HG03558 (cell line): ENCODE measurements around the gene DMBT1.

Source experiments
- ATAC-seq: cut with Tn5 transposase; IDR thresholded peaks from one replicate; pipeline ENCODE4 v1.9.1; 2021; ENCODE audit warnings: moderate number of reproducible peaks; ENCODE audit not compliant: unreplicated experiment; ENCODE audit errors: extremely low read depth

DMBT1 gene

GRCh38 chr10:122664501-122664900 lies 103.9 kb downstream of the DMBT1 start:
- ATAC-seq, result no peak

- ATAC-seq, result no peak
Observed at GRCh38 chr10:122665329-122665860, 104.8 kb downstream of the DMBT1 start.

- no peak for ATAC-seq
Observed at GRCh38 chr10:122665946-122666345, 105.4 kb downstream of the DMBT1 start.

- no peak for ATAC-seq
Observed at GRCh38 chr10:122669045-122669444, 108.5 kb downstream of the DMBT1 start.

GRCh38 chr10:122669842-122670241 lies 109.3 kb downstream of the DMBT1 start:
- no peak for ATAC-seq

GRCh38 chr10:122671355-122671754 lies 110.8 kb downstream of the DMBT1 start:
- no peak for ATAC-seq

- no peak for ATAC-seq
Observed at GRCh38 chr10:122672655-122673054, 112.1 kb downstream of the DMBT1 start.

- ATAC-seq, result no peak
Observed at GRCh38 chr10:122673269-122673668, 112.7 kb downstream of the DMBT1 start.

- ATAC-seq, result no peak
Observed at GRCh38 chr10:122673731-122674130, 113.2 kb downstream of the DMBT1 start.

GRCh38 chr10:122674781-122675180 lies 114.2 kb downstream of the DMBT1 start:
- ATAC-seq, result no peak

GRCh38 chr10:122675278-122675677 lies 114.7 kb downstream of the DMBT1 start:
- ATAC-seq, result no peak

- ATAC-seq, result no peak
Observed at GRCh38 chr10:122678266-122678665, 117.7 kb downstream of the DMBT1 start.

GRCh38 chr10:122682522-122682921 lies 122.0 kb downstream of the DMBT1 start:
- no peak for ATAC-seq

- no peak for ATAC-seq
Observed at GRCh38 chr10:122688293-122688989, 127.9 kb downstream of the DMBT1 start.

- no peak for ATAC-seq
Observed at GRCh38 chr10:122689146-122689820, 128.7 kb downstream of the DMBT1 start.

GRCh38 chr10:122692744-122693143 lies 132.2 kb downstream of the DMBT1 start:
- no peak for ATAC-seq
